BLaER1 (cell line): ENCODE data around the gene PAOX.

Experiments
- H3K27ac ChIP-seq: shearing (Covaris generic); formaldehyde crosslinking; 2 replicates; pipeline ENCODE4 v1.8.1; 2022
- H3K27me3 ChIP-seq: shearing (Covaris generic); formaldehyde crosslinking; 2 replicates; pipeline ENCODE4 v1.8.1; 2022
- H3K36me3 ChIP-seq: shearing (Covaris generic); formaldehyde crosslinking; 2 replicates; pipeline ENCODE4 v1.8.1; 2022
- H3K4me1 ChIP-seq: shearing (Covaris generic); formaldehyde crosslinking; 2 replicates; pipeline ENCODE4 v1.8.1; 2022
- H3K4me2 ChIP-seq: shearing (Covaris generic); formaldehyde crosslinking; 2 replicates; pipeline ENCODE4 v1.8.1; 2022
- H3K4me3 ChIP-seq: shearing (Covaris generic); formaldehyde crosslinking; 2 replicates; pipeline ENCODE4 v1.8.1; 2022
- H3K9ac ChIP-seq: shearing (Covaris generic); formaldehyde crosslinking; 2 replicates; pipeline ENCODE4 v1.8.1; 2022
- H3K9me3 ChIP-seq: shearing (Covaris generic); formaldehyde crosslinking; 2 replicates; pipeline ENCODE4 v1.8.1; 2022
- H4K20me1 ChIP-seq: shearing (Covaris generic); formaldehyde crosslinking; 2 replicates; pipeline ENCODE4 v1.8.1; 2022
- Cebpa-rat ChIP-seq: shearing (Covaris generic); IDR thresholded peaks from 2 replicates; pipeline ENCODE4 v1.8.1; 2022

The PAOX gene

DNA sequence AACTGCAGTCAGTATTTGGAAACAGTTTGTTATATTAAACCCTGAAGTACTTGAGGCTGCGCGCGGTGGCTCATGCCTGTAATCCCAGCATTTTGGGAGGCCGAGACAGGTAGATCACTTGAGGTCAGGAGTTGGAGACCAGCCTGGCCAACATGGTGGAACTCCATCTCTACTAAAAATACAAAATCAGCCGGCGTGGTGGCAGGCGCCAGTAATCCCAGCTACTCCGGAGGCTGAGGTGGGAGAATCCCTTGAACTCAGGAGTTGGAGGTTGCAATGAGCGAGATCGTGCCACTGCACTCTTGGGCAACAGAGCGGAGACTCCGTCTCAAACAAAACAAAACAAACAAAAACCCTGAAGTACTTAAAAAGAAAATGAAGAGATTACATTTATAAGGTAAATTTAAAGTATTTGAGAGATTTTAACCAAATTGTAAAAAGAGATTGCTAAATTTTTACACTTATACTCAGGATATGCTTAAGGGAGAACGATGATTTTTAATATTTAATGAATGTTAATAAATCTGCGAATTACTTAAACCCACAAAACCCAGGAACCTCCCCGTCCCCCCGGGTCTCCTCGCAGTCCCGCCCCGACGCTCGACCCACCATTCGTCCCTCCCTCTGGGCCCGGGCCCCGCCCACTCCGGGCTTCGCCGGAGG, 14.5 kb downstream of the PAOX start:
- Histone ChIP-seq H3K36me3 (peaks cover 38% of the 10 kb centered on the region), H3K4me2 (peak overlapping the region; percentile 94), H3K27ac (peak overlapping the region; percentile 98), H3K9me3 (no peaks in the 10 kb centered on the region), H4K20me1 (peaks cover 32% of the 10 kb centered on the region), H3K27me3 (no peaks in the 10 kb centered on the region), H3K4me3 (peak overlapping the region; percentile 93), H3K9ac (peak overlapping the region; percentile 97), H3K4me1 (peaks cover 63% of the 10 kb centered on the region)
- no peak for TF ChIP-seq Cebpa-rat

GRCh38 chr10:133394064-133394663, 15.1 kb downstream of the PAOX start, which contains the start of gene MTG1:
Gene MTG1, plus strand, starts transcription at chr10:133394157. Its CDS starts 64 bp downstream, at chr10:133394221.
- H3K4me1 ChIP-seq, result peaks cover 62% of the 10 kb centered on the region
- peaks cover 45% of the 10 kb centered on the region for H3K36me3 ChIP-seq
- no peaks in the 10 kb centered on the region for H3K27me3 ChIP-seq
- H3K4me2 ChIP-seq, result peak within 1 kb of the TSS; percentile 94
- H3K4me3 ChIP-seq, result peak within 1 kb of the TSS; percentile 93
- no peaks in the 10 kb centered on the region for H3K9me3 ChIP-seq
- H3K9ac ChIP-seq, result peak within 1 kb of the TSS; percentile 97
- no peak for TF ChIP-seq Cebpa-rat
- H4K20me1 ChIP-seq, result peaks cover 39% of the 10 kb centered on the region
- H3K27ac ChIP-seq, result peak within 1 kb of the TSS; percentile 98

DNA sequence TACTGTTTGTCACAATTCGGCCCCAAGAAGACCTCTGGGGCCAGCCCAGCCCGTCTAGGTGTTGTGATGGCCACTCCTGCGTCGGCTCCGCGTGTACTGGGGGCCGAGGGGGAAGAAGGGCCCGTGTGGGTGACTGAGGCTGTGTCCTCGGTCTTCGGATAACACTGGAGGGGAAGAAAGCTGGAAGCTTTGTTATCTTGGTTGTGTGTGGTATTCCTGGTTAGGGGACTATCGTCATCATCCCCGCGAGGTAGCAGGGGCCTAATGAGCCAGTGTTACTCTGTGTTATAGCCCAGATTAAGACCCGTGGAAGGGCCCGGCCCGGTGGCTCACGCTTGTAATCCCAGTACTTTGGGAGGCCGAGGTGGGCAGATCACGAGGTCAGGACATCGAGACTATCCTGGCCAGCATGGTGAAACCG, 15.7 kb downstream of the PAOX start:
- peaks cover 62% of the 10 kb centered on the region for H3K4me1 ChIP-seq
- peak overlapping the region; percentile 93 for H3K4me3 ChIP-seq
- peak overlapping the region; percentile 97 for H3K9ac ChIP-seq
- H3K4me2 ChIP-seq, result peak overlapping the region; percentile 94
- H3K36me3 ChIP-seq, result peaks cover 51% of the 10 kb centered on the region
- peak overlapping the region; percentile 98 for H3K27ac ChIP-seq
- no peaks in the 10 kb centered on the region for H3K9me3 ChIP-seq
- peaks cover 45% of the 10 kb centered on the region for H4K20me1 ChIP-seq
- TF ChIP-seq Cebpa-rat, result no peak
- no peaks in the 10 kb centered on the region for H3K27me3 ChIP-seq

GRCh38 chr10:133396035-133396624, 17.1 kb downstream of the PAOX start:
- H3K36me3 ChIP-seq, result peaks cover 64% of the 10 kb centered on the region

GRCh38 chr10:133397938-133398337, 18.9 kb downstream of the PAOX start:
- Histone ChIP-seq H3K9me3 (no peaks in the 10 kb centered on the region), H3K9ac (no peak overlapping the region), H3K27ac (no peak overlapping the region), H3K36me3 (peaks cover 76% of the 10 kb centered on the region), H4K20me1 (peaks cover 73% of the 10 kb centered on the region), H3K4me2 (no peak overlapping the region), H3K4me1 (peaks cover 33% of the 10 kb centered on the region), H3K27me3 (no peaks in the 10 kb centered on the region), H3K4me3 (no peak overlapping the region)
- TF ChIP-seq Cebpa-rat, result no peak

More at GRCh38 chr10:133396035-133396624, 17.1 kb downstream of the PAOX start:
- H3K9ac ChIP-seq, result peak overlapping the region; percentile 97; the same call in 1 of the 2 replicates
- H3K4me3 ChIP-seq, result no peak overlapping the region
- peak overlapping the region; percentile 10 for H3K4me2 ChIP-seq
- no peak for TF ChIP-seq Cebpa-rat
- H3K9me3 ChIP-seq, result no peaks in the 10 kb centered on the region
- peaks cover 51% of the 10 kb centered on the region for H3K4me1 ChIP-seq
- H3K27ac ChIP-seq, result no peak overlapping the region
- H3K27me3 ChIP-seq, result no peaks in the 10 kb centered on the region
- peaks cover 58% of the 10 kb centered on the region for H4K20me1 ChIP-seq

DNA sequence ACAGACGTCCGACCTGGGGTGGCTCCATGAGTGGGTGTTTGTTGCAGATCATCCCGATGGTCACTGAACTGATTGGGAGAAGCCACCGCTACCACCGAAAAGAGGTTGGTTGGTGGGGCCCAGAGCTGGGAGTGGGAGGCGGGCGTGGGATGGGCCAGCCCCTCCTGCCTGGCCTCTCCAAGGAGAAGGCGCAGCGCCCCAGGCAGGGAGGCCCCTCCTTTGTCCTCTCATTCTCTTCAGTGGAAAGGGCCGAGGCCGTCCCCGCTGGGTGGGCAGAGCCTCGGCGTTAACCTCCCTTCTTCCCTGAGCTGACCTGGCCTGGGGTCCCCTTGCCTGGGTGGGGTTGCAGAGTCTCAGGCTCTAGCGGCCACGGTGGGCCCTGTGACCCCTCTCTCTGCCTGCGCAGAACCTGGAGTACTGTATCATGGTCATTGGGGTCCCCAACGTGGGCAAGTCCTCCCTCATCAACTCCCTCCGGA, 20.1 kb downstream of the PAOX start:
- H3K9me3 ChIP-seq, result no peaks in the 10 kb centered on the region
- H4K20me1 ChIP-seq, result peaks cover 82% of the 10 kb centered on the region
- no peak overlapping the region for H3K27ac ChIP-seq
- H3K36me3 ChIP-seq, result peaks cover 87% of the 10 kb centered on the region
- H3K27me3 ChIP-seq, result no peaks in the 10 kb centered on the region
- no peak for TF ChIP-seq Cebpa-rat
- peaks cover 25% of the 10 kb centered on the region for H3K4me1 ChIP-seq
- no peak overlapping the region for H3K9ac ChIP-seq
- H3K4me2 ChIP-seq, result no peak overlapping the region
- no peak overlapping the region for H3K4me3 ChIP-seq

- Histone ChIP-seq H4K20me1 (peaks cover 89% of the 10 kb centered on the region), H3K9ac (no peak overlapping the region), H3K27me3 (no peaks in the 10 kb centered on the region), H3K4me2 (no peak overlapping the region), H3K27ac (no peak overlapping the region), H3K4me1 (peaks cover 13% of the 10 kb centered on the region), H3K9me3 (no peaks in the 10 kb centered on the region), H3K36me3 (peaks cover 99% of the 10 kb centered on the region), H3K4me3 (no peak overlapping the region)
- no peak for TF ChIP-seq Cebpa-rat
Observed at GRCh38 chr10:133400624-133401424, 21.8 kb downstream of the PAOX start.

GRCh38 chr10:133401500-133401899, 22.4 kb downstream of the PAOX start:
- peaks cover 6% of the 10 kb centered on the region; the same call in 1 of the 2 replicates for H3K4me1 ChIP-seq
- no peak overlapping the region for H3K27ac ChIP-seq
- no peak for TF ChIP-seq Cebpa-rat
- peaks cover 99% of the 10 kb centered on the region for H3K36me3 ChIP-seq
- H3K4me3 ChIP-seq, result no peak overlapping the region
- peaks cover 90% of the 10 kb centered on the region for H4K20me1 ChIP-seq
- peaks cover 3% of the 10 kb centered on the region for H3K9me3 ChIP-seq
- H3K9ac ChIP-seq, result no peak overlapping the region
- no peaks in the 10 kb centered on the region for H3K27me3 ChIP-seq
- H3K4me2 ChIP-seq, result no peak overlapping the region

GRCh38 chr10:133401981-133402725, 23.1 kb downstream of the PAOX start:
- no peak for TF ChIP-seq Cebpa-rat
- Histone ChIP-seq H3K27me3 (no peaks in the 10 kb centered on the region), H4K20me1 (peaks cover 90% of the 10 kb centered on the region), H3K27ac (no peak overlapping the region), H3K4me1 (no peaks in the 10 kb centered on the region), H3K36me3 (peaks cover 99% of the 10 kb centered on the region), H3K4me3 (no peak overlapping the region), H3K9me3 (peaks cover 10% of the 10 kb centered on the region), H3K9ac (no peak overlapping the region), H3K4me2 (no peak overlapping the region)
